Activated T-helper 2 cell treated with anti-CD3 and anti-CD28 coated beads, Interferon-gamma antibody, Interleukin-2, Interleukin-4, amounts not matched to agents 10 μg/mL and 5 μg/mL and 100 μg/mL, durations not matched to agents 14 hours and 24 hours and 36 hours (primary cell): Measurements from ENCODE around the gene DUSP6. TPM values are rescaled to one million over a fixed set of nuclear protein-coding genes. Genes with fewer than 3 reads are reported as not detected.

Experiments used
- DNase-seq: peaks from one replicate; pipeline ENCODE4 v3.0.0; 2021; ENCODE audit warnings: low spot score
- H3K27ac Mint-ChIP-seq: one replicate; pipeline ENCODE4 v1.8.0; 2021; ENCODE audit warnings: mixed read lengths
- H3K27me3 Mint-ChIP-seq: one replicate; pipeline ENCODE4 v1.8.0; 2021; ENCODE audit warnings: low read depth, mixed read lengths
- H3K36me3 Mint-ChIP-seq: one replicate; pipeline ENCODE4 v1.8.0; 2021; ENCODE audit warnings: low read depth, mixed read lengths
- H3K4me1 Mint-ChIP-seq: one replicate; pipeline ENCODE4 v1.8.0; 2021; ENCODE audit warnings: low read depth, mixed read lengths
- H3K4me3 Mint-ChIP-seq: one replicate; pipeline ENCODE4 v1.8.0; 2021; ENCODE audit warnings: low read depth, mild to moderate bottlenecking, moderate library complexity, mixed read lengths
- H3K9me3 Mint-ChIP-seq: one replicate; pipeline ENCODE4 v1.8.0; 2021; ENCODE audit warnings: mixed read lengths
- intact Hi-C: fragments of 100-400 bp; cut with micrococcal nuclease; formaldehyde crosslinking; loops from one replicate; pipeline ENCODE4 v1.15.1; 2023
- total RNA-seq: library from RNA; stranded (reverse); gene quantifications from 2 replicates; pipeline ENCODE4 v1.2.3, GENCODE V29; 2022

Gene DUSP6
- total RNA-seq, 1 donor from 2014 or later = 75.7 TPM

GRCh38 chr12:89309815-89310214 is 42.5 kb downstream of the DUSP6 start:
- peaks cover 55% of the 10 kb centered on the region for H3K4me1 Mint-ChIP-seq
- H3K36me3 Mint-ChIP-seq = peaks cover 3% of the 10 kb centered on the region
- DNase-seq = no peak
- H3K27ac Mint-ChIP-seq = peak overlapping the region; percentile 23
- intact Hi-C loops = no loop called here
- H3K9me3 Mint-ChIP-seq = peaks cover 7% of the 10 kb centered on the region
- H3K27me3 Mint-ChIP-seq = no peaks in the 10 kb centered on the region
- no peak overlapping the region for H3K4me3 Mint-ChIP-seq

GRCh38 chr12:89309440-89309802 is 42.9 kb downstream of the DUSP6 start:
- H3K4me3 Mint-ChIP-seq = no peak overlapping the region
- H3K27me3 Mint-ChIP-seq = no peaks in the 10 kb centered on the region
- peaks cover 3% of the 10 kb centered on the region for H3K36me3 Mint-ChIP-seq
- peaks cover 7% of the 10 kb centered on the region for H3K9me3 Mint-ChIP-seq
- intact Hi-C loops = no loop called here
- H3K4me1 Mint-ChIP-seq = peaks cover 51% of the 10 kb centered on the region
- no peak overlapping the region for H3K27ac Mint-ChIP-seq
- DNase-seq = no peak

GRCh38 chr12:89307474-89308253 is 44.6 kb downstream of the DUSP6 start:
- no peaks in the 10 kb centered on the region for H3K27me3 Mint-ChIP-seq
- H3K4me1 Mint-ChIP-seq = peaks cover 45% of the 10 kb centered on the region
- no peaks in the 10 kb centered on the region for H3K36me3 Mint-ChIP-seq
- peaks cover 10% of the 10 kb centered on the region for H3K9me3 Mint-ChIP-seq
- DNase-seq = no peak
- intact Hi-C loops = no loop called here
- H3K27ac Mint-ChIP-seq = peak overlapping the region; percentile 34
- H3K4me3 Mint-ChIP-seq = peak overlapping the region; percentile 13

GRCh38 chr12:89306827-89307473 is 45.4 kb downstream of the DUSP6 start:
- Mint-ChIP-seq H3K27me3 (no peaks in the 10 kb centered on the region), H3K9me3 (peaks cover 10% of the 10 kb centered on the region), H3K4me3 (peak overlapping the region; percentile 7), H3K27ac (peak overlapping the region; percentile 23), H3K4me1 (peaks cover 45% of the 10 kb centered on the region), H3K36me3 (no peaks in the 10 kb centered on the region)
- DNase-seq = no peak
- intact Hi-C loops = no loop called here

- DNase-seq = no peak
- Mint-ChIP-seq H3K4me3 (no peak overlapping the region), H3K27ac (no peak overlapping the region), H3K9me3 (peaks cover 10% of the 10 kb centered on the region), H3K27me3 (no peaks in the 10 kb centered on the region), H3K4me1 (peaks cover 46% of the 10 kb centered on the region), H3K36me3 (no peaks in the 10 kb centered on the region)
- intact Hi-C loops = no loop called here
Measured at GRCh38 chr12:89305373-89305772, 46.9 kb downstream of the DUSP6 start.

GRCh38 chr12:89299931-89300330 is 52.4 kb downstream of the DUSP6 start:
- Mint-ChIP-seq H3K36me3 (peaks cover 6% of the 10 kb centered on the region), H3K4me1 (peaks cover 18% of the 10 kb centered on the region), H3K27me3 (no peaks in the 10 kb centered on the region), H3K4me3 (no peak overlapping the region), H3K27ac (no peak overlapping the region), H3K9me3 (peaks cover 15% of the 10 kb centered on the region)
- no peak for DNase-seq
- intact Hi-C loops = no loop called here

GRCh38 chr12:89299417-89299816 is 52.9 kb downstream of the DUSP6 start:
- Mint-ChIP-seq H3K4me1 (peaks cover 18% of the 10 kb centered on the region), H3K27ac (no peak overlapping the region), H3K27me3 (no peaks in the 10 kb centered on the region), H3K4me3 (no peak overlapping the region), H3K9me3 (peaks cover 17% of the 10 kb centered on the region), H3K36me3 (peaks cover 8% of the 10 kb centered on the region)
- intact Hi-C loops = no loop called here
- no peak for DNase-seq

Other genes starting within 250 kb of the DUSP6 start
- gene GALNT4, start 172.3 kb upstream of the DUSP6 start, total RNA-seq = 8.8 and 9.1 TPM in 2 replicates
- 24.8 and 25.5 TPM in 2 replicates for gene POC1B, start 173.5 kb upstream of the DUSP6 start, total RNA-seq